Measurements from ENCODE around the gene SH2D3A. TPM values are rescaled to one million over a fixed set of nuclear protein-coding genes. Genes with fewer than 3 reads are reported as not detected.

The SH2D3A gene
- polyA plus RNA-seq, 1 donor (not counting 4 experiments of a cell fraction or from before 2014, with no cell fraction given) = 24.9 TPM

DNA sequence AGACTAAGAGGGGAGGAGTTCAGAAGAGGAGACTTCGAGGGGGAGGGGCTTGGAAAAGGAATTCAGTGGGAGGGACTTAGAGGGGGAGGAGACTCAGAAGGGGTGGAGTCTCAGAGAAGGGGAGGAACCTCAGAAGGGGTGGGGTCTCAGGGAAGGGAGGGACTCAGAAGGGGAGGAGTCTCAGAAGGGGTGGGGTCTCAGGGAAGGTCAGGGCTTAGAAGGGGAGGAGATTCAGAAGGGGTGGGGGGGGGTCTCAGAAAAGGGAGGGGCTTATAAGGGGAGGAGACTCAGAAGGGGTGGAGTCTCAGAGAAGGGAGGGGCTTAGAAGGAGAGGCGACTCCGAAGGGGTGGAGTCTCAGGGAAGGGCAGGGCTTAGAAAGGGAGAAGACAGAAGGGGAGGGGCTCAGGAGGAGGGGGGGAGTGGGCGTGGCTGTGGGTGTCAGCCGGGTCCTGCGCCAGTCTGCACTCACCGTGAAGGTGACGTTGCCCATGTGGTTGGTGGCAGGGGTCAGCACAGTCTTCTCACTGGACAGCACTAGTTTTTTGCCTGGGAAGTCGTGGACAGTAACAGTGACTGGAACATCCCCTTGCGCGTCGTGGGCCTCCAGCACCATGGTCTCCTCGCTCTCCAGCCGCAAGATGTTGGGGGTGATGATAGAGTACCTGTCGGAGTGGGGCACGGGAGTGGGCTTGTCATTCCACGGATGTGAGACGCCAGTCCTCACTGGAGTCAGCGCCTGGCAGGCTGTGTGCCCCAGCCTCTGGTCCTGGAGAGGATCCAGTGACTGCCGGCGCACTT lies 48.3 kb downstream of the SH2D3A start:
- Histone ChIP-seq H4K20me1 (ENCODE audit: control insufficient read depth, extremely low read depth, insufficient read depth, low read length) (no peaks in the 10 kb centered on the region), H3K4me1 (ENCODE audit: control insufficient read depth, extremely low read depth, insufficient read depth, low read length) (peaks cover 14% of the 10 kb centered on the region), H3K4me3 (ENCODE audit: control insufficient read depth in 2 of 3, extremely low read depth in 1 of 3, insufficient read depth in 2 of 3, low read depth in 1 of 3, low read length in 3 of 3) (no peak overlapping the region), H3K27ac (ENCODE audit: control insufficient read depth, insufficient read depth, low read length) (no peak overlapping the region), H3K4me2 (ENCODE audit: control insufficient read depth, extremely low read depth, insufficient read depth, low read depth, low read length) (no peak overlapping the region), H3K9ac (ENCODE audit: control insufficient read depth, extremely low read depth, insufficient read depth, low read length) (no peak overlapping the region), H3K27me3 (ENCODE audit: control insufficient read depth, extremely low read depth, insufficient read depth, low read length) (no peaks in the 10 kb centered on the region), H3K9me1 (ENCODE audit: control insufficient read depth, extremely low read depth, insufficient read depth, low read length) (no peaks in the 10 kb centered on the region), H3K9me3 (ENCODE audit: control insufficient read depth, low read depth, low read length) (no peaks in the 10 kb centered on the region), H3K36me3 (ENCODE audit: control insufficient read depth in 2 of 2, extremely low read depth in 1 of 2, insufficient read depth in 2 of 2, low read length in 2 of 2) (no peaks in the 10 kb centered on the region), H3K79me2 (ENCODE audit: control insufficient read depth, insufficient read depth, low read length) (no peaks in the 10 kb centered on the region), H2AFZ (ENCODE audit: control insufficient read depth, low read length) (no peak overlapping the region)
- TF ChIP-seq, protein P1, sequence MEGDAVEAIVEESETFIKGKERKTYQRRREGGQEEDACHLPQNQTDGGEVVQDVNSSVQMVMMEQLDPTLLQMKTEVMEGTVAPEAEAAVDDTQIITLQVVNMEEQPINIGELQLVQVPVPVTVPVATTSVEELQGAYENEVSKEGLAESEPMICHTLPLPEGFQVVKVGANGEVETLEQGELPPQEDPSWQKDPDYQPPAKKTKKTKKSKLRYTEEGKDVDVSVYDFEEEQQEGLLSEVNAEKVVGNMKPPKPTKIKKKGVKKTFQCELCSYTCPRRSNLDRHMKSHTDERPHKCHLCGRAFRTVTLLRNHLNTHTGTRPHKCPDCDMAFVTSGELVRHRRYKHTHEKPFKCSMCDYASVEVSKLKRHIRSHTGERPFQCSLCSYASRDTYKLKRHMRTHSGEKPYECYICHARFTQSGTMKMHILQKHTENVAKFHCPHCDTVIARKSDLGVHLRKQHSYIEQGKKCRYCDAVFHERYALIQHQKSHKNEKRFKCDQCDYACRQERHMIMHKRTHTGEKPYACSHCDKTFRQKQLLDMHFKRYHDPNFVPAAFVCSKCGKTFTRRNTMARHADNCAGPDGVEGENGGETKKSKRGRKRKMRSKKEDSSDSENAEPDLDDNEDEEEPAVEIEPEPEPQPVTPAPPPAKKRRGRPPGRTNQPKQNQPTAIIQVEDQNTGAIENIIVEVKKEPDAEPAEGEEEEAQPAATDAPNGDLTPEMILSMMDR (optimal IDR thresholded peaks at IDR 0.05 in 1 of 3, IDR thresholded peaks at IDR 0.05 in 1 of 3, conservative IDR thresholded peaks at IDR 0.05 in 1 of 3; ENCODE audit: extremely low read depth in 1 of 3, insufficient read depth in 2 of 3, low read length in 3 of 3) = no peak
- TF ChIP-seq EZH2 (IDR thresholded peaks at IDR 0.05; ENCODE audit: low read length) = no peak
- FAIRE-seq = no peak
- dilution Hi-C loops (cut with MboI; ENCODE audit: extremely low pct_ligation_motif_present, low sequenced_read_pairs) = no loop called here
- DNase-seq (ENCODE audit: low read depth, low spot score) = no peak

DNA sequence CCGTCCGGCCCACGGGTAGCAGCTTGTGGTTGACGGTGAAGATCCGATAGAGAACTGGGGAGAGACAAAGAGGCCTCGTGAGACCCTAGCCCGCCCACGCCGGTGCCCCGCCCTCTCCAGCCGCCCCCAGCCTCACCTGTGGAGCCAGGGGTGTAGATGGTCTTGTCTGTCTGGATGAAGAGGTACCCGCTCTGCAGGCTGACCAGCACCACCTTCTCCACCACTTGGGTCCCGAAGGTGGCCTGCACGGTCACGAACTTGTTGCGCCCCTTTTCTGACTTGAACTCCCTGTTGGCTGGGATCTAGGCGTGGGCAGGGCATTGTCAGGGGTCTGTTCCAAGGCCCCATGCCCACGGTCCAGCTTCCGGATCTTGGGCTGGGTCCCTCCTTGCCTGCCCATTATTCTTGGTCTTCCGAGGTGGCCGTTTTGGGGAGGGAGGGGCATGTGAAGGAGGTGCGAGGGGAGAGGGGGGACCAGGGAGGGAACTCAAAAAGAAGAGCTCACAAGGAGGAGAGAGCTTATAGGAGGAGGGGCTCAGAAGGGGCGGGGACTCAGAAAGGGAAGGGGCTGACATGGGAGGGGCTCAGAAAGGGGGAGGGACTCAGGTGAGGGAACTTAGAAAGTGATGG lies 49.0 kb downstream of the SH2D3A start:
- Histone ChIP-seq H3K4me1 (ENCODE audit: control insufficient read depth, extremely low read depth, insufficient read depth, low read length) (peaks cover 14% of the 10 kb centered on the region), H3K4me3 (ENCODE audit: control insufficient read depth in 2 of 3, extremely low read depth in 1 of 3, insufficient read depth in 2 of 3, low read depth in 1 of 3, low read length in 3 of 3) (no peak overlapping the region), H3K9ac (ENCODE audit: control insufficient read depth, extremely low read depth, insufficient read depth, low read length) (no peak overlapping the region), H3K79me2 (ENCODE audit: control insufficient read depth, insufficient read depth, low read length) (no peaks in the 10 kb centered on the region), H4K20me1 (ENCODE audit: control insufficient read depth, extremely low read depth, insufficient read depth, low read length) (no peaks in the 10 kb centered on the region), H3K27ac (ENCODE audit: control insufficient read depth, insufficient read depth, low read length) (no peak overlapping the region), H3K4me2 (ENCODE audit: control insufficient read depth, extremely low read depth, insufficient read depth, low read depth, low read length) (no peak overlapping the region), H3K9me1 (ENCODE audit: control insufficient read depth, extremely low read depth, insufficient read depth, low read length) (no peaks in the 10 kb centered on the region), H3K27me3 (ENCODE audit: control insufficient read depth, extremely low read depth, insufficient read depth, low read length) (no peaks in the 10 kb centered on the region), H2AFZ (ENCODE audit: control insufficient read depth, low read length) (no peak overlapping the region), H3K9me3 (ENCODE audit: control insufficient read depth, low read depth, low read length) (no peaks in the 10 kb centered on the region), H3K36me3 (ENCODE audit: control insufficient read depth in 2 of 2, extremely low read depth in 1 of 2, insufficient read depth in 2 of 2, low read length in 2 of 2) (no peaks in the 10 kb centered on the region)
- FAIRE-seq (no peak), DNase-seq (ENCODE audit: low read depth, low spot score) (no peak)
- TF ChIP-seq, protein P1 (optimal IDR thresholded peaks at IDR 0.05 in 1 of 3, IDR thresholded peaks at IDR 0.05 in 1 of 3, conservative IDR thresholded peaks at IDR 0.05 in 1 of 3; ENCODE audit: extremely low read depth in 1 of 3, insufficient read depth in 2 of 3, low read length in 3 of 3) = no peak
- TF ChIP-seq EZH2 (IDR thresholded peaks at IDR 0.05; ENCODE audit: low read length) = no peak
- dilution Hi-C loops (cut with MboI; ENCODE audit: extremely low pct_ligation_motif_present, low sequenced_read_pairs) = no loop called here
